Hematopoietic multipotent progenitor cell treated with erythropoietin and hydrocortisone succinate and interleukin-3 and kit ligand, for 15 days (in vitro differentiated cells): Measurements from ENCODE around the gene ADRA2C.
"Not testable (repeated sequence)": the region's sequence is repeated elsewhere in the genome, so short reads cannot be mapped to it uniquely, and the experiment has no call there.

Source experiments
- DNase-seq: peaks from one replicate; pipeline ENCODE4 v3.0.0-alpha.2; 2015; ENCODE audit warnings: low spot score

The ADRA2C gene

DNA sequence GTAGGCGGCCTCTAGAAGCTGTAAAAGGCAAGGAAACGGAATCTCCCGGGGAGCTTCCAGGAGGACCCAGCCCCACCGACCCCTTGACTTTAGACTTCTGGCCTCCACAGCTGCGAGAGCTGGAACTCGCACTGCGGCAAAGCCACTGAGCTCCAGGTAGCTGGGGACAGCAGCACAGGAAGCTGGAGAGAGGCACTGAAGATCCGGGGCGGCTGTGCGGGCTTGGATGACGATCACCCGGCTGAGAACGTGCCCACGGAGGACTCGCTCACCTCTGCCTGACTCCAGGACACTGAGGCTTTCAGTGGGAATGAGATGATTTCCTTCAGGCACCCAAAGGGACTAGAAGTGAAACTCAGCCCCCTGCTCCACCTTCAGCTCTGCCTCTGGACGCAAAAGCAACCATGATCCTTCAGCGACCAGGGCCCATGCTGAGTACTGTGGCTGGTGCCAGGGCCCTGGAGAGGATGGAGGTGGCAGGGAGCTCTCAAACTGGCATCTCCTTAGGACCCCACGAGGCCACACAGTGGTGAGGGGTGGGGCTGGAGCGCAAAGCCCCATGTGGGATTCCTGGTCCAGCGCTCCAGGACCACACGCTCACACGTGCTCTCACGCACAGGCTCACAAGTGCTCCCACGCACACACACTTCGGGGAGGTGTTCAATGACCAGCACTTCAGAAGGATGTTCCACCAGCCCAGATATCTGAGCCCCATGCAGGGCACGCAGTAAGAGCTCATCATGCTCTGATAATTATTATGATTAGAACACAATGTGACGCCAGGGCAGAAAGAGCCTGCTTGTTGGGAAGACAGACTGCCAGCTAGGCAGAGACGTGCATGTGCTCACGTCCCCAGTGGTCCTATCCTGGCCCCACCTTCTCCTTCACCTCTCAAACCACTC lies 47.2 kb downstream of the ADRA2C start:
- no peak for DNase-seq

DNA sequence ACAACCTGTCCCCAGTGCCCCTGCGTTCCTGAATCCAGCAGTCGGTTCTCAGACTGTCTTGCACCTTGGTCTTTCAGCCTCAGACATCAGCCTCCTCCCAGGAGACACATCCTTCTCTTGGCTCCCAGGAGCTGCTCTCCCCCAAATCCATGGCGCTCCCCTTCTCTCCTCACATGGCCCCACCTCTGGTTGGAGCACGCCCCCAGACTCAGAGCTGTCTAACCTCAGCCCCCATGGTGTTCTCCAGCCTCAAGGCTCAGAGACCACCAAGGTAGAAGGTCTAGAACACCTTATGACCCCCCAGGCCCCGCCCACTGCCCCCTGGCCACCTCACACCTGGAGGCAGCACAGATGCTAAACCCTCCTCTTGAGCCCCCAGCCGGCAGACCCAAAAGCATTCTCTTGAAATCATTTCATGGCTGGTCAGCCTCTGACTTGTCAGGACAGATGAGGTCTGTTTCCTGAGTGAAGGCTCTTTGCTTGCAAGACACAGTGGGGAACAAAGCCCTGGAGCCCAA lies 47.9 kb downstream of the ADRA2C start:
- DNase-seq, result no peak

DNA sequence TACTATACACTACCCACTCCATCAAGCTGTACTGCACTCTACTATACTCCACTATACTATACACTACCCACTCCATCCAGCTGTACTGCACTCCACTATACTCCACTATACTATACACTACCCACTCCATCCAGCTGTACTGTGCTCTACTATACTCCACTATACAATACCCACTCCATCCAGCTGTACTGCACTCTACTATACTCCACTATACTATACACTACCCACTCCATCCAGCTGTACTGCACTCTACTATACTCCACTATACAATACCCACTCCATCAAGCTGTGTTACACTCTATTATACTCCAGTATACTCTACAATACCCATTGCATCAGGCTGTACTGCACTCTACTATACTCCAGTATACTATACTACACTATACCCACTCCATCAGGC lies 48.7 kb downstream of the ADRA2C start:
- not testable (repeated sequence) for DNase-seq

DNA sequence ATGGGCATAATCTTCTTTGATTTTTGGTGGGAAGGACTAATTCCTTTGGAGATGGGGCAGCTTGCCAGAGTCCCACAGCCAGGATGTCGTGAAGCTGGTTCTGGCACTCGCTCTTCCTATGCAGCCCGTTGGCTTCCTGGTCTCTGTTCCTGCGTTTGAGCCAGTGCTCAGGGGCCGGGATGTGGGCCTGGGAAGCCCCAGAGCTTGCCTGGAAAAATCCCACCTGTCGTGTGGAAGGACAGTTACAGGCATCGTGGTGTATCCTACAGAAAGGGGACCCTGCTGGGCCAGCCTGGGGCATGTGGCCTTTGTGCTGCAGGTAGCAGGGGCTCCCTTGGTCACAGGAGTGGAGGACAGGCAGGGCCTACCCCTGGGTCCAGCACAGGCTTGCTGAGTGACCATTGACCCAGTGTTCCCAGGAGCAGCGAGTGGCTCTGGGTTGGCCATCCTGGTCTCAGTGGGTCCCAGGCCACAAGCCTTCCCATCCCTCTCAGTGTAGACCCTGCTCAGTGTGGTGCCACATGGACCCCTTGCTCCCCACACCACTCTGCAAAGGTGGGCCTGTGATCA lies 50.2 kb downstream of the ADRA2C start:
- DNase-seq, result no peak

DNA sequence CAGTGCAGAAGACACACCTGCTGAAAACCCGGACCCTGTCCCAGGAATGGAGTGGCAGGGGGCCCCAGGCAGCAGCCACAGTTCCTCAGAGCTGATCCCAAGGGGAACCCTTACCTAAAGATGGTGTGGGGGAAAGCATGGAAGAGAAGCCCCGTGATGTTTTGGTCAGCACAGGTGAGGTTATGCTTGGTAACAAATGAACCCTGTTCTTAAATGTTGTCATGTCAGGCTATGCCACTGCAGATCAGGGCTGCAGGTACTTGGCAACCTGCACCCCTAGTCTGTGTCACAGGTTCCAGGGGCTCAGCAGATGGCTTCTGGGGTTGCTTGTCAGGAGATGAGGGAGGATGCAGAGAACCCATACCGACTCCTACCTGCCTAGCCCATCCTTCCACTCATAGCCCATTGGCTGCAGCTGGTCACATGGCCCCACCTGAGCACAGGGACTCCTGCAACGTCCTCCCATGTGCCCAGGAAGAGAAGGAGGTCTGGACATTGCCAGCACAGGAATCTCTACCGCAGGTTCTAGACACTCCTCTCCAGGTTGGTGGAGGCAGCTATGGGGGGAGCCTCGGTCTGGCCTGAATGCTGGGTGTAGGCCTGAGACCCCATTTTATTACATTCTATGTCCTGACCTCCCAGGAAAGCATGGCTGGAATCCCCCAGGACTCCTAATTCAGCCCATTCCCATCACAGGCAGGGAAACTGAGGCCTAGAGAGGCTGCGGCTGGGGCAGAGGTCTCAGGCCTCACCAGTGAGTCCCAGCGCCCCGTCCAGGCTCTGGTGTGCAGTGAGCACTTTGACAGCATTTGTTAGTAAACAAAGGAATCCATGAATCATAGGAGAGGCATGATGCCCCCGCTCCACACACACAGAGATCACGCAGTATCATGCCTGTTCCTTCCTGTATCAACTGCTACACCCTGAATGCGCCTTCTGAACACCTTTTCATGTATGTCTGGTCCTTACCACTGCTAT lies 51.1 kb downstream of the ADRA2C start:
- no peak for DNase-seq
